Measurements from ENCODE around the gene TMPRSS7.

TMPRSS7 gene

DNA sequence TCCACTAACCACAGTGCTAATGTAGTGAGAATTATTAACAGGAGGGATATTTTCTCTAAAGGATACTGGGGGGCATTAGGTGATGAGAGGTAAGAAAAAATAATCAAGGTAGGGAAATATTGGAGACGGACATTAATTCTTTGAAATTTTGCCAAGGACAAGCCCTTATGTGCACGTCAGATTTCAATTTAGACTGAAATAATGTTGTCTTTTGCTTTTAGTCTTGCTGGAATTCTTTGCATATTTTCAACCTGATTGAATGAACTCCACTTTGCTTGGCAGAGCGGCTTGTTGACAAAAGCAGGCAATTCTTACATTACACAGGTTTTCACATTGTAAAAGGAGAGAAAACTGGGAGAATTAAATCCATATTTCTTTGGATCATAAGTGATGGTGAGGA, 26.6 kb downstream of the TMPRSS7 start:
- DNase-seq, result no peak

DNA sequence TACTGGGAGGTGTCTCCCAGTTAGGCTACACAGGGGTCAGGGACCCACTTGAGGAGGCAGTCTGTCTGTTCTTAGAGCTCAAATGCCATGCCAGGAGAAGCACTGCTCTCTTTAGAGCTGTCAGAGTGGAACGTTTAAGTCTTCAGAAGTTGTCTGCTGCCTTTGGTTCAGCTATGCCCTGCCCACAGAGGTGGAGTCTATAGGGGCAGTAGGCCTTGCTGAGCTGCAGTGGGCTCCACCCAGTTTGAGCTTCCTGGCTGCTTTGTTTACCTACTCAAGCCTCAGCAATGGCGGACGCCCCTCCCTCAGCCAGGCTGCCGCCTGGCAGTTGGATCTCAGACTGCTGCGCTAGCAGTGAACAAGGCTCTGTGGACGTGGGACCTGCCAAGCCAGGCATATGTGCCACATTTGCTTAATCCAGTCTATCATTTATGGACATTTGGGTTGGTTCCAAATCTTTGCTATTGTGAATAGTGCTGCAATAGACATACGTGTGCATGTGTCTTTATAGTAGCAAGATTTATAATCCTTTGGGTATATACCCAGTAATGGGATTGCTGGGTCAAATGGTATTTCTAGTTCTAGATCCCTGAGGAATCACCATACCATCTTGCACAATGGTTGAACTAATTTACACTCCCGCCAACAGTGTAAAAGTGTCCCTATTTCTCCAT, 38.0 kb downstream of the TMPRSS7 start:
- DNase-seq, result peak; percentile 18 to 72 (median 37)

DNA sequence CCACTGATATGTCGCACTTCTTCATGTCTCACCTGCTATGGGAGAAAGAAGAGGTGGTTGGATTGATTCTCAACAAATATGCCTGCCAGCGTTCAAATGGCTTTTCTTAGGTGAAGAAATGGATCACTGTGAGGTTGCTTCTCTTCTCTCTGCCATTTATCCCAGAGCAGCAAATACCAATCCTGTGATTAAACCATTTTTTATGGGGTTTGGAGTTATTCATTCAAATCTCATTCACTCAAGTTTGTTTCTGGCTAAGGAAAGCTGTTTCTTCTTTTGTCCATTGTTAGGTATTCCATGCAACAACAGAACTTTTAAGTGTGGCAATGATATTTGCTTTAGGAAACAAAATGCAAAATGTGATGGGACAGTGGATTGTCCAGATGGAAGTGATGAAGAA, 39.5 kb downstream of the TMPRSS7 start:
- no peak for DNase-seq

DNA sequence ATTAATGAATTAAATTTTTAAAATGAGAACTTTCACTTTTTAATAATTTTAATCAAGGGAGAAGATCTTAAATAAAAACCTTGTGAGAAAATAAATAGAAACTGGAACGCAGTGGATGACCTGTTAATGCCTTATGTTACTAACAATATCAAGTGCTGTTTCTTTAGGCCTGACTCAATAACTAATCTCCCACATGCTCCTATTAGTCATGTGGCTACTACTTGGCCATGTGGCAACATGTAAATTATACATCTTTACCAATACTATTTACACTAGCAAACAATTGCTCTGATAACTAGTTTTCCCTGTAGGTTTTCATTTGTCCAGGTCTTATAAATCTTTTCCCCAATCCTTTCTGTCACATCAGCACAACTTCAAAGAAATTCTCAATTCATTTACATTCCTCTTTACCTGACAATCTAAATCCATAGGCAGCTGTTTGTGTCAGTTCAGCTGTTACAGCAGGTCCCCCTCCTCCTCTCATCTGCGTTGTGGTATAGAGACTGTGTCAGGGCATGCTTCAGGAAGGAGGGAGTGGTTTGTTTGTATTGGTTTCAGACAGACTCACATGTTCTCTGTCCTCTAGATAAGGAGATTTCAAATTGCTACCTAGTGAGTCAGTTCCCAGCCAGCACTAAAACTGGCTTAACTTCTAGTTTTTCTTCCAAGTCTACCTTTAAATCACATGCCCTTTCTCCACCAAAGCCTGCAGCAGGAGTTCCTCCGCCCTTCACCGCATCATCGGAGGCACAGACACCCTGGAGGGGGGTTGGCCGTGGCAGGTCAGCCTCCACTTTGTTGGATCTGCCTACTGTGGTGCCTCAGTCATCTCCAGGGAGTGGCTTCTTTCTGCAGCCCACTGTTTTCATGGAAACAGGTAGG, 40.3 kb downstream of the TMPRSS7 start:
- peak in 2 of 5 experiments; percentile 4 to 62 for DNase-seq

DNA sequence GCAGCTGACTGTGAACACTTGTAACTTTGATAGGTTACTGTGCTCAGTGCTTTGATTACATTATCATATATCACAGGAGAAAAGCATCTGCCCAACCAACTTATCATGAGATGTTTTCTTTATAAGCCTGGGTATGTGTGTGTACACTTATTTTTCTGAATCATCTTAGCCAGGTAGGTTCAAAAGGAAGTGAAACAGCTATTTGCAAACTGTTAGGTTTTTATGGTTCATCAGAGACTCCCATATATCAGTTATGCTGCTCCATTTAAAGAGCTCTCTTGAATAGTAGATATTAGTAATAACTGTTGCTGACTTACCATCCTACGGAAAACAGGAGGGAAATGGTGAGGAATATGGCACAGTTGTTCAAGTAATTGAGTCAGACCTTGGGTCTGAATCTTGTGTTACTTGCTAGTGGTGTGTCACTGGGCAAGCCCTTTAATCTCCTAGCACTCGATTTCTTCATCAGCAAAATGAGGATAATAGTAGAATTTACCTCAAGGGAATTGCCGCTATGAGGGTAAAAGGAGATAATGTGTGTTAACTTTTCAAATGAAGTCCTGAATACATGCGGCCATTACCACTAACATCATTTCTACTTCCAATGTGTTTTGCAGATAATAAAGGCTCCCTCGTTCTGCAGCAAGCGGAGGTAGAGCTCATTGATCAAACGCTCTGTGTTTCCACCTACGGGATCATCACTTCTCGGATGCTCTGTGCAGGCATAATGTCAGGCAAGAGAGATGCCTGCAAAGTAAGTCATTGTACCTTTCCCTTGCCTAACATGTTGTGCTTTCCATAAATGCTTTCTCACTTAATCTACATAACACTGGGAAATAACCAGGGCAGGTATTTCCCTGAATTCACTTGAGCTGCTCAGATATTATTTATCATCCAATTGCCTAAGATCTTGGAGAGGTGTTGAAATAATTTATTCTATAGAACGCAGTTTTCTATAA, 43.9 kb downstream of the TMPRSS7 start:
- no peak for DNase-seq

DNA sequence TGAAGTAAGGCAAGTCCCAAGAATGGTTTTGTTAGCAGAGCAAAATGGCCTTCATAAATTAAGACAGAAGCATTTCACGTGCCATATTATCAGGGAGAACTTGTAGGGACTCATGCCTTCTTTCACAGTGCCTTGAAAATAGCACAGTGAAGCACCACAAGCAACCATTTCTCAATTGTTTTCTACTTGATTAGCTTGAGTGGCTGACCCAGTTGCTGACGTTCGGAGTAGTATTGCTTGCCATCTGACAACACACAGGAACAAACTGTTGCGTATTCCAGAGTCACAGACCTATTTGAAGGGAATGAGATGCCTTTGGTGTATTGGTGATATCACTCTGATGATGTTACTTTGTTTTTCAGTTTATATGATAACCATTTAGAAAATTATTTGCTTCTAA, 48.7 kb downstream of the TMPRSS7 start:
- no peak for DNase-seq

DNA sequence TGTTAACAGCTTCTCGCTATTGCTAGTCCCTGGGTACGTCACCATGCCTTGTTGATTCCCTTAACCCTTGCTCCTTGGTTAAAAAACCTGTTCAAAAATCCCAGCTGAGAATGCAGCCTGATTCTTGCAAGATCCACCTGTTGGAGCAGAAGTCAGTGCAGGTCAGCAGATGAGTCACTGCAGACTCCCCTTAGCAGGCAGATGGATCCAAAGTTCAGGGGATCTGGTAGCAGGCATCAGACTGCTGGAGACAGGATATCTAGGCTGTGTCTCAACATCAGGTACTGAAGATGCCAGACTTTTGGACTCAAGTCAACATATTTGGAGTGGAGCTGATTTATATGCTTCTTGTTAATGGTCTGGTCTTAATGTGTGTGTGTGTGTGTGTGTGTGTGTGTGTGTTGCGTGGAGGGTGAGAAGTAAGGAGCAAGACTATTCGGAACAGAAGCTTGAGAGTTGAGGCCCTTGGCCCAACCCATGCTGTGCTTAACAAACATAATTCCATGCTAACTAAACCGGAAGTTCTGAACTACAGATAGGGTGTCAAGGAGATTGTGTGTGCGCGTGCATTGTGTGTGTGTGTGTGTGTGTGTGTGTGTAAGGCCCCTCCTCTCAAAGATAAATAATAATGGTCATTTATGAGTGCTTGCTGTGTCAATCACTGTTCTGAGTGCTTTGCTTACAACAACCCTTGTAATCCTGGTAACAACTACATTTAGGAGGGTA, 50.6 kb downstream of the TMPRSS7 start:
- DNase-seq, result no peak

DNA sequence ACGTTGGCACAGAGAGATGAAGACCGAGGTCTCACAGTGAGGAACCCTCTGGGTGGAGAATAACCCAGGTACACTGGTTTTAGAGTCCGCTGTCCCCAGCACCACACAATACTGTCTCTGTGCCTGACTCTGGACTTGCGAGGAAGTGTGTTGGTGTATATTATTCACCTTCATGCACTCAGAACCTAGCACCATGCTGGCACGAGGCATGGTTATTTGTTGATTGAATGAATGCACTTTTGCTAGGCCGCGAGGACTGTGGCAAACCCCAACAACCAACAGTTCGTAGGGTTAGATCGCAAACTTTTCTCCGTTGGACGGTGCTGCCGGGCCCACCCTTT, 51.2 kb downstream of the TMPRSS7 start:
- no peak for DNase-seq

DNA sequence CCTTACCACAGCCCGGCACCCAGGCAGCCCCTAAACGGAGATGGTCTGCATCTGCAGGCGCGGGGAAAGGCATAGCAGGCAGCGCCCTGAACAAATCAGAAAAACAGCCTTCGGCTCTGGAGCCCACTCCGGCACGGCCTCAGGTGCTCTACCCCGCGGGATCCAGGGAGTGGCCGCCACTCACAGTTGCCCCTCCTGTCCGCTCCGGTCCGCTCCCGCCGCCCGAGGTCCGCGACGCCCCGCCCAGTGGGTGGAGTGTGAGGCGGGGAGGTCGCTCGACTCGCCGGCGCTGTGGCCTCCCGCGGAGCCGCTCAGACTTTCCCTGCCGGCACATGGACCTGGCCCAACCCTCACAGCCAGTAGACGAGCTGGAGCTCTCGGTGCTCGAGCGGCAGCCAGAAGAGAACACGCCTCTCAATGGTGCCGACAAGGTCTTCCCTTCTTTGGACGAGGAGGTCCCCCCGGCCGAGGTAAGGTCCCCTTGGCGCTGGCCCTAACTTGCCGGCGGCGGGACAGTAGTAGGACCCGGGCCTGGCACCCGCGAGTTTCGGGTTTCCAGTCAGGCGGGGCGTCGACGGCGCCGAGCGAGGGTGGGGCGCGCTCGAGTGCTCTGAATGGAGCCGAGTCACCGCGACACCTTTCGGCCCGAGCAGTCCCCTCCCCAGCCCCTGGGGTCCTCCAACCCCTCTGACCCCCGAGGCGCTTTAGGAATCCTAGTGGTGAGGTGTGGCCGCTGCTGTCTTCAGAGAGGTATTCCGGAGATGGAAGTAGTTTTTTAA, 51.7 kb downstream of the TMPRSS7 start, which contains the start of gene C3orf52:
TSS of gene C3orf52 (plus strand) at position 314 of the 779 bp plus-strand sequence. CDS start at position 333, 19 bp downstream.
- DNase-seq, result peak; percentile 23 to 48 (median 32)

DNA sequence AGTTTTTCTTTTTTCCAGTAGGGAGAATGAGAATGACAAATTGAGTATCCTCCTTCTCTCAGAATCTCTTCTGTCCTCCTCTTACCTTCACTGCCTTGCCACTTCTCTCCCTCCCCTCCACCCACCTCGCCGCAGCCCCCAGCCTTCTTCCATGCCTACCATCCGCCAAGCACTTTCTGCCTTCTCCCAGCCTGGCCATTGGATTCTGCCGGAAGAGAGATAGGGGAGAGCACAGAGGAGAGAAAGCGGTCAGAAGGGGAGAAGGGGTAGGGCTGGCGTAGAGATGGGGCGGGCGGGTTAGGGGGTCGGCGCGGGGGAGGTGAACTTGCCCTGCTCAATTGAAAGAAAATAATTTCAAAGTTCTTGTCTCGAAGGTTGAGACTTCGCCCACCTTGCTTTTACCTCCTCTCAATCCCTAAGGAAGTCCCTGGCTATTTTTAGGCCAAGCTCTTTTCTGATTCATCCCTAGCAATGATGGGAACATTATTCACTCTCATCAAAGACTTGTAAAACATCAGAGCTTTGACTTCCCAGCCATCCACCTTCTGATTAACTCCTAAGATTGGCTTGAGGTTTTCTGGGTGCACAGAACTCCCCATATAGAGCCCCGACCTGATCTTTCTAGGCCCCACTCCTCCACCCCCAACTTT, 52.5 kb downstream of the TMPRSS7 start:
- no peak for DNase-seq

DNA sequence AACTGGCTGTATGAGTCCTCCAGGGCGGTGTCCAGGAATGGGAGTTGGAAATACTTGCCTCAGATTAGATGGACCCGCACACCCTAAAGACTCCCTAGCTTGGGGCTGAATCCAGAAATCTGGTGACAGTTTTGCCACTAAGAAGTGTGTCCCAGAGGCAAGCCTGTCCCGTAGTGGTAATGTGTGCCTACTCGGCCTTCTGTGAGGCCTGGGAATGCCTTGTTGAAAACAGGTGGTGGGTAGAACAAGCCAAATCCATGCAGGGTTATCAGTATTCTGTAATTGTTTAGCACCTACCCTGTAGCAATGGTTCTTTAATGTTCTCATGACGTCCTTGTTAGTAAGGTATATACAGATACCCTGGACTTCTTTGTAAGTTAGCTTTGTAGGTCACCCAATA, 53.2 kb downstream of the TMPRSS7 start:
- DNase-seq, result no peak

DNA sequence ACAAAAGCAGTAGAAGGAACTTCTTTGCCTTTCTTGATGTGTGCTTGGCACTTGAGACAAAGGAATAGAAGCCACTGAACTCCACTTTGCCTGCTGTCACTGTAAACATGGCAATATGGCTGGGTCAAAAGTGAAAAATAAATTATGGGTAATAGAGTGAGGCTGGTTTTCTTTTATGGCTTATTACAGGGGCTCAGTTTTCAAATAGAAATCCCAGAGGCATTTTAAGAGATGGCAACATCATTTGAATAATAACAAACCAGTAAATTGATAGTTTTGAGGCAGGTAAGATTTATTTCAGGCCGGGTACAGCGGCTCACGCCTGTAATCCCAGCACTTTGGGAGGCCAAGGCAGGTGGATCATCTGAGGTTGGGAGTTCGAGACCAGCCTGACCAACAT, 54.4 kb downstream of the TMPRSS7 start:
- no peak for DNase-seq

DNA sequence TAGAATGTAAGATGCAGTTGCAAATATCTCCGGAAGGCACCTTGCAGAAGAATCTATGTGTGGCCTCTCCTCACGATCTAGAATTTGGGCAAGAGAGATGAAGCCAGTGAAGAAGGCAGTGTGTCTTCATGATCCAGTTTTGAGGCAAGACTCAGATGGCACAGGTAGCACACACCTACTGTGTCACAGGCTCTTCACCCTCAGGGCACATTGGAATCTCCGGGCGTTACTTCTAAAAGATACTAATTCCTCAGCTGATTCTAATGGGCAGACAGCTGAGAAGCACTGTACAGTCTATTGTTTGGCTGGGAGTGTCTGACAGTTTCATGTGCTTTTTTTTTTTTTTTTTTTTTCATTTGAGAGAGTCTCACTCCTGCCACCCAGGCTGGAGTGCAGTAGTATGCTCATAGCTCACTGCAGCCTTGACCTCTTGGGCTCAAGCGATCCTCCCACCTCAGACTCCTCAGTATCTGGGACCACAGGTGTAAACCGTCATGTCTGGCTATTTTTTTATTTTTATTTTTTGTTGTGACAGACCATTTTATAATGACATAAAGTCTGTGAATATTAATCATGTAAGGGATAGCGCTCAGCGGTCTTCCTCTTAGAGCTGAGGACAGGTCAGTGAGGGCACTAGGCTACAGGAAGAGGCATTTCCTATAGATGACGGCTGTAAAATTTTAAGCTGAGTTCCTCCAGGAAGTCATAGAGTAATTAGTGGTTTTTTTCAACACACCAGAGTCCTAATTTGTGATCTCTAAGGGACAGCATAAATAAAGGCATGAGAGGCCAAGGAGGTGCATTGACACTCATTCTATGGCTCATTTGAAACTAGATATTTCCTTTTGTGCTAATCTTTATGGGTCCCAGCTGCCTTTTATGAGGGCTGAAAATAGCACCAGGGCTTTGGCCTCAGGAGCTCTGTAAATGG, 55.7 kb downstream of the TMPRSS7 start:
- DNase-seq, result no peak

DNA sequence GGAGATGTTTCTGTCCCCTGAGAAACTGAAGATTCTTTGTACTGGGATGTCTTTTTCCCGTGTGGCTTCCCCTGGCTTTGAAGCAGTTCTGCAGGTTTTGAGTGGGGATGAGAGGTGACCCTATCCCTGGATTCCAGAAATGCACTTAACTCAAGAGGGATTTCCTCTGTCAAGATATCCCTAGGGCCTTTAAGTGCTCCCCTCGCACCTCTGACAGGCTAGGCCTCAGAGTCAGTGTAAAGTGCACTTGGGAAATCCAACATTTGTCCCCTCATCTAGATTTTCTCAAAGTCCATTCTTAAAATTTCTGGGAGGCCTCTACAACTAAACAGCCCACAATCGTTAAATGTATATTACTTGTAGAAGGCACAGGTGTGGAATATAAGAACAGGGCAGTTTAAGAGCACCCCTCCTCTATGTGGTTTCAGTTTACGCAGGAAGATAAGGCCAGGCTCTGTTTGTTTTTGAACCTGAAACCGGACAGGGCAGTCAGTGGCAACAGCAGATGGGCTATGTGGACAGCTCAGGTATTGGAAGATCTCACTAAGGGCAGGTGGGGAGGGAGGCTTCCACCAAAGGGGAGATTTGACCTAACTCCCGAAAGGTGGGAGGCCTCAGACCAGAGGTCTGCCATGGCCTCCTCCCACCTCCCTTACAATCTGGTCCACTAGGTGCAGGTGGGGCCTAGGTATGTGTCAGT, 56.5 kb downstream of the TMPRSS7 start:
- DNase-seq, result no peak

DNA sequence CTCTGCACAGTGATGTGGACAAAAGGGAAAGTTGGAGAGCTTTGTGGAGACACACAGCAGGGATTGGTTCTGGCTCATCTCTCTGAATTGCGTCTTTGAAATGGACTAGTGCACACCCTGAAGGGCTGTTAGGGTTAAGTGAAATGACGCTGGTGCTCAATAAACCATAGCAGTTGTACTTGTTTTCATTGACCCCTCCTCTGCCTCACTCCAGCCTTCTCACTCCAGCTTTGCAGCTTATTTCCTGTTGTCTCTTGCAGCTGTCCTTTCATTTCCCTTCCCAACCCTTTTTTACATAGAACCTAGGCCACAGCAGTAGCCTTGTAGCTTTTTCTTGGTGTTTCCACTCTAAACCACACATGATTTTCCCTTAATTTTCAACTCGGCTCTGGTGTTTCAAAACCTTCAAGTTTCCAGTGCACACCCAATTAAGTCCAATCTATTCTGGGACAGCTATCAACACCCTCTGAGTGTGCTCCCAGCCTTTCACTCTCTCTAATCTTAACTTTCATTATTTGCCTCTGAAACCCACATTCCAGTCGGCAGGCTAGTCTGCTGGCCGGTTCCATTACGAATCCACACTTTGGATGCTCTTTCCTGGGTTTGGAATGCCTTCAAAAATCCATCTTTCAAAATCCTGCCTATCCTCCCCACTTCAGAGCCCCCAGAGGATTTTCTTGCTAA, 58.1 kb downstream of the TMPRSS7 start:
- DNase-seq, result no peak

DNA sequence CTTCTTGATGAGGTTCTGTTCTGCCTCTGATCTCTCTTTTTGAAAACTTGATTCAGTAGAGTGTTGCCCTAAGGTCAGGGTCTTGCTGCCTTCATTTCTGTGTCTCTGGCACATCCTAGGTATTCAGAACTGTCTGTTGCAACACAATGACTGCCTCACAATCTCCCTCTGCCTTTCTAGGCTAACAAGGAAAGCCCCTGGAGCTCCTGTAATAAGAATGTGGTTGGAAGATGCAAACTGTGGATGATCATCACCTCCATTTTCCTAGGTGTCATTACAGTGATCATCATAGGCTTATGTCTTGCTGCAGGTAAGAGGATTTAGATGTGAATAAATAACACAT, 58.6 kb downstream of the TMPRSS7 start:
- DNase-seq, result no peak

DNA sequence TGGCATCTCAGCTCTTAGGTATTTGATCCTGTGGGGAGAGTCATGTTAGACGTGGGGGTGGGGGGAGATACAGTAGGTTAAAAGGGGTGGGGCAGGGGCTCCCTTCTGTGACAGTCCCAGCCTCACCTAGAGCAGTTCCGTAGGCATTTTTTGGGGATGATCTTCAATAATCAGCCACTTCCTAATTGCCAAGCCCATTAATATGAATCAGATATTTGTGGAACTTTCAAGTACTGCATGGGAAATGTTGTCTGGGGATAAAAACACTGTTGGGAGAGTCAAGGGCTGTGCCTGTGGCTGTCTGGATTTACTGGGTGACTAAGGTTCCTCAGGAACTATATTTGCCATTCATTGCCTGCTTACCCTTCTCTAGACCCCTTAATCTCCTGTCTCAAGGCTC, 61.2 kb downstream of the TMPRSS7 start:
- DNase-seq, result no peak

DNA sequence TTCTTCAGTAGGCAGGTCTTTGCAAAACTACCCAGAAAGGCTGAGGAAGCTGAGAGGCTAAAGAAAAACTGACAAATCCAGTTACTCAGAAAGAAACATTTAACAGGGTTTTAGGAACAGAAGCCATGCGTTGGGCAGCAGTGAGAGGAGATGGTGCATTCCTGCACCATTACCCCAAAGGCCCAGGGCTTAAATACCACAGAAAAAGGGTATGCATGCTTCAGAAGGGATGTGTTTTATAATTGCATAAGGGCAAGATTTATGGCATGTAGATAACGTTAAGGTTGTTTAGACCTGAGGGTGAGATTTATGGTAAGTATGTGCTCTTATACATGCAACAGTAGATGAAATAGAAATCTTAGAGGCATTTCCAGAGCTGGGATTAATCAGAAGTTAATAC, 61.6 kb downstream of the TMPRSS7 start:
- DNase-seq, result no peak

DNA sequence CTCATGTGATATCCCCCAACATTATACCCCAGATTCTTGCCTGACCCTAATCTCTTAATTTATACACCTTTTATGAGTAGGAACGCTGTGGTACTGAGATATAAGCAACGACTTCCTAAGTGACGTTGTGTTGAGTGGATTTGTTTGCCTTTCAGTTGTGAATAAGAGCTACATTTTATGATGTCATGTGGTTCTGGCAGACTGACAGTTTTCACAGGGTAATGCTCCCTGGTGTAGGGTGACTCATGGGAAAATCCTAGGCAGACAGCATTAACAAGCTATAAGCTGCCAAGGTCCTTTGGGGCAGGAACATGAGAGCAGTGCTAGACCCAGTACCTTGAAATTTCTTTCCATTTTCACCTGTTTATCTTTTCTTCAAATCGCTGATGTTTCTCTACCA, 62.8 kb downstream of the TMPRSS7 start:
- no peak for DNase-seq

All from T-helper 2 cell (primary cell).